HepG2 (cell line): ENCODE results near the gene FSD1. TPM values are rescaled to one million over a fixed set of nuclear protein-coding genes. Genes with fewer than 3 reads are reported as not detected.
A peak's percentile ranks its signal among the peaks of the same experiment; 100 is the strongest.

Experiments used
- CREB1 ChIP-seq, 2 experiments: fragments of 450-650 bp in 1 of 2; IDR thresholded peaks; 2 replicates each; pipeline ENCODE4 v1.6.1; 2016 to 2017; ENCODE audit warnings: control low read depth in 1 of 2, mild to moderate bottlenecking in 1 of 2, missing compliant biosample characterization in 1 of 2, missing genetic modification characterization in 1 of 2
- DMAP1 ChIP-seq: IDR thresholded peaks from 2 replicates; pipeline ENCODE4 v1.6.1; 2016
- DPF2 ChIP-seq: sonication (generic); formaldehyde crosslinking; IDR thresholded peaks from 2 replicates; pipeline ENCODE4 v1.4.0; 2020; ENCODE audit warnings: mild to moderate bottlenecking, low read depth, missing genetic modification reagents, borderline replicate concordance
- ELF3 ChIP-seq: IDR thresholded peaks from 2 replicates; pipeline ENCODE4 v1.6.1; 2016; ENCODE audit warnings: missing genetic modification reagents, missing compliant biosample characterization
- FOXO1 ChIP-seq: sonication (generic); formaldehyde crosslinking; IDR thresholded peaks from 2 replicates; pipeline ENCODE4 v1.4.0; 2020; ENCODE audit warnings: missing genetic modification reagents
- GABPA ChIP-seq, 2 experiments: IDR thresholded peaks; 2 replicates each; pipeline ENCODE4 v1.6.1; 2011 to 2016; ENCODE audit warnings: low read depth in 2 of 2, low read length in 1 of 2, missing biosample characterization in 1 of 2, missing genetic modification characterization in 1 of 2
- HCFC1 ChIP-seq: fragments of 150-350 bp; IDR thresholded peaks from 2 replicates; pipeline ENCODE4 v1.6.1; 2014; ENCODE audit warnings: low read depth, low read length
- HOXA3 ChIP-seq: sonication (generic); formaldehyde crosslinking; IDR thresholded peaks from 2 replicates; pipeline ENCODE4 v1.5.0; 2020; ENCODE audit warnings: missing genetic modification reagents
- IRF2 ChIP-seq: IDR thresholded peaks from 2 replicates; pipeline ENCODE4 v1.6.1; 2018; ENCODE audit warnings: missing genetic modification reagents, missing compliant biosample characterization
- KAT7 ChIP-seq: IDR thresholded peaks from 2 replicates; pipeline ENCODE4 v1.6.1; 2018; ENCODE audit warnings: borderline replicate concordance, missing compliant biosample characterization
- KDM2A ChIP-seq: sonication (generic); formaldehyde crosslinking; IDR thresholded peaks from 2 replicates; pipeline ENCODE4 v1.4.0; 2020; ENCODE audit warnings: low read depth, missing genetic modification reagents, borderline replicate concordance
- KDM6A ChIP-seq: IDR thresholded peaks from 2 replicates; pipeline ENCODE4 v1.6.1; 2016; ENCODE audit warnings: low read depth
- KLF6 ChIP-seq: IDR thresholded peaks from 2 replicates; pipeline ENCODE4 v1.8.0; 2016; ENCODE audit warnings: missing biosample characterization, missing genetic modification reagents
- MEF2D ChIP-seq: sonication (generic); formaldehyde crosslinking; IDR thresholded peaks from 2 replicates; pipeline ENCODE4 v1.5.1; 2020; ENCODE audit warnings: mild to moderate bottlenecking, missing genetic modification reagents
- MZF1 ChIP-seq: sonication (generic); formaldehyde crosslinking; IDR thresholded peaks from 2 replicates; pipeline ENCODE4 v1.8.1; 2023; ENCODE audit warnings: mild to moderate bottlenecking, missing genetic modification reagents, borderline replicate concordance
- NCOA1 ChIP-seq: sonication (generic); formaldehyde crosslinking; IDR thresholded peaks from 2 replicates; pipeline ENCODE4 v1.9.0; 2021; ENCODE audit warnings: missing genetic modification reagents
- NCOA5 ChIP-seq: sonication (generic); formaldehyde crosslinking; IDR thresholded peaks from 2 replicates; pipeline ENCODE4 v1.4.0; 2020; ENCODE audit warnings: missing genetic modification reagents
- PRPF4 ChIP-seq: fragments of 200-400 bp; formaldehyde crosslinking; IDR thresholded peaks from 2 replicates; pipeline ENCODE4 v1.6.1; 2016; ENCODE audit warnings: low read length, low read depth; ENCODE audit not compliant: poor library complexity, severe bottlenecking
- TAF1 ChIP-seq: sonication (generic); formaldehyde crosslinking; IDR thresholded peaks from 2 replicates; pipeline ENCODE4 v1.4.0; 2020; ENCODE audit warnings: missing genetic modification reagents
- TSC22D2 ChIP-seq: sonication (generic); formaldehyde crosslinking; IDR thresholded peaks from 2 replicates; pipeline ENCODE4 v1.5.1; 2020; ENCODE audit warnings: missing genetic modification reagents, mild to moderate bottlenecking, borderline replicate concordance
- XRCC5 ChIP-seq: fragments of 200-400 bp; formaldehyde crosslinking; optimal IDR thresholded peaks from 2 replicates; pipeline ENCODE3; 2017; ENCODE audit warnings: mild to moderate bottlenecking, low read length
- ZFP36L1 ChIP-seq: sonication (generic); formaldehyde crosslinking; IDR thresholded peaks from 2 replicates; pipeline ENCODE4 v1.8.0; 2022; ENCODE audit warnings: mild to moderate bottlenecking, missing genetic modification reagents, moderate library complexity
- ZMAT3 ChIP-seq: sonication (generic); formaldehyde crosslinking; conservative IDR thresholded peaks from 2 replicates; pipeline ENCODE4 v1.7.0; 2021; ENCODE audit warnings: missing genetic modification reagents
- ZNF782 ChIP-seq: sonication (generic); formaldehyde crosslinking; IDR thresholded peaks from 2 replicates; pipeline ENCODE4 v1.4.0; 2020; ENCODE audit warnings: missing genetic modification reagents, mild to moderate bottlenecking, borderline replicate concordance
- polyA plus RNA-seq, 8 experiments: library from polyadenylated mRNA; depleted of rRNA in 3 of 8; stranded (reverse) in 7 of 8; unstranded in 1 of 8; fragments of >200 nt; fragmentation: Illumina TruSeq in 4 of 8; extraction: Trizol in 4 of 8; gene quantifications; 2 replicates each; pipeline versions ENCODE4 v1.2.1 to v1.2.3, GENCODE V29; 2011 to 2016; ENCODE audit warnings: low read depth in 4 of 8, missing spikeins in 1 of 8, mixed read lengths in 1 of 8; ENCODE audit not compliant: insufficient read depth in 1 of 8
- total RNA-seq, 5 experiments: library from RNA; depleted of rRNA; stranded (reverse); fragments of >200 nt; fragmentation: Illumina TruSeq; extraction: Trizol; gene quantifications; 2 replicates each; pipeline ENCODE4 v1.2.3, GENCODE V29; 2016; ENCODE audit warnings: low read depth in 1 of 5
- TF ChIP-seq, protein P1 (sequence below): sonication (generic); formaldehyde crosslinking; IDR thresholded peaks from 2 replicates; pipeline ENCODE4 v1.4.0; 2020; ENCODE audit warnings: missing genetic modification reagents
- TF ChIP-seq, protein P2 (sequence below): sonication (generic); IDR thresholded peaks from 2 replicates; pipeline ENCODE4 v1.6.1; 2016; ENCODE audit warnings: low read depth, borderline replicate concordance
- TF ChIP-seq, protein P3 (sequence below): IDR thresholded peaks from 2 replicates; pipeline ENCODE4 v1.6.1; 2016; ENCODE audit warnings: missing compliant biosample characterization, missing genetic modification reagents, borderline replicate concordance

FSD1 gene
- total and polyA plus RNA-seq, 2 of the 13 experiments (the other 11 are each of a cell fraction or from before 2014, with no cell fraction given): 0.29 to 0.66 TPM

DNA sequence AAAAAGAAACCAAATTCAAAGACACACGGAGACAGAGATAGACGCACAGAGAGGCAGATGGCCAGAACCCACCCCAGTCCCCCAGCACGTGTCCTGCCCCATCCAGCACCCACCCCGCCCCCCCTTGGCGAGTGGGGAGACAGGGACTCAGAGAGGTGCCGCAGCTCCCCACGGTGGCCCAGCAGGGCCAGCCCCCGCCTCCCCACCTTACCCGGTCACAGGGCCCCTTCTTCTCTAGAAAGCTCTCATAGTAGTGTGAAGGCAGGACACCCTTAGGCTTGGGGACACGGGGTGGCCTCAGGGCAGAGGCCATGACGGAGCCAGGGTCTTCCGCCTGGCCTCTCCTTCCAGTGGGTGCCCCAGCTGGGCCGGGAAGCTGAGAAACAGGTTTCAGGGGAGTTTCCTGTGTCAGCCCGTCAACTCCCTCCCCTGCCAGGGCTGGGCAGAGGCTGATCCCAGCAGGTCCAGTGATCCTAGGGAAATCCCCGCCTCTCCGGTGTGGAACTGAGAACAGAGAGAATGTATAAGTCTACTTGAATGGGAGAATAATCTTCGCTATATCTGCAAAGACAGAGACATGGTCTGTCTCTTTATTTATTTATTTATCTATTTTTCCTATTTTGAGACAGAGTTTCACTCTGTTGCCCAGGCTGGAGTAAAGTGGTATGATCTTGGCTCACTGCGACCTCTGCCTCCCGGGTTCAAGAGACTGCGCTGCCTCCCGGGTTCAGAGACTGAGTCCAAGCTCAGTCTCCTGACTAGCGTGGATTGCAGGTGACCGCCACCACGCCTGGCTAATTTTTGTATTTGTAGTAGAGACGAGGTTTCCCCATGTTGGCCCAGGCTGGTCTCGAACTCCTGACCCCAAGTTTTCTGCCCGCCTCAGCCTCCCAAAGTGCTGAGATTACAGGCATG lies 34.3 kb downstream of the FSD1 start, which contains the start of gene STAP2 (continued):
- 0 out of 2 replicates have a peak, but pooled peaks have one; percentile 17 for TF ChIP-seq KDM2A
- TF ChIP-seq PRPF4: no peak
- peak; percentile 18; the same call in 1 of the 2 replicates for TF ChIP-seq ELF3 (CRISPR knock-in tag)
- no peak for TF ChIP-seq KLF6
- TF ChIP-seq, protein P1, sequence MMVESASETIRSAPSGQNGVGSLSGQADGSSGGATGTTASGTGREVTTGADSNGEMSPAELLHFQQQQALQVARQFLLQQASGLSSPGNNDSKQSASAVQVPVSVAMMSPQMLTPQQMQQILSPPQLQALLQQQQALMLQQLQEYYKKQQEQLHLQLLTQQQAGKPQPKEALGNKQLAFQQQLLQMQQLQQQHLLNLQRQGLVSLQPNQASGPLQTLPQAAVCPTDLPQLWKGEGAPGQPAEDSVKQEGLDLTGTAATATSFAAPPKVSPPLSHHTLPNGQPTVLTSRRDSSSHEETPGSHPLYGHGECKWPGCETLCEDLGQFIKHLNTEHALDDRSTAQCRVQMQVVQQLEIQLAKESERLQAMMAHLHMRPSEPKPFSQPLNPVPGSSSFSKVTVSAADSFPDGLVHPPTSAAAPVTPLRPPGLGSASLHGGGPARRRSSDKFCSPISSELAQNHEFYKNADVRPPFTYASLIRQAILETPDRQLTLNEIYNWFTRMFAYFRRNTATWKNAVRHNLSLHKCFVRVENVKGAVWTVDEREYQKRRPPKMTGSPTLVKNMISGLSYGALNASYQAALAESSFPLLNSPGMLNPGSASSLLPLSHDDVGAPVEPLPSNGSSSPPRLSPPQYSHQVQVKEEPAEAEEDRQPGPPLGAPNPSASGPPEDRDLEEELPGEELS (CRISPR knock-in tag): no peak
- TF ChIP-seq DPF2 (CRISPR knock-in tag): no peak
- TF ChIP-seq CREB1 (IDR thresholded peaks at IDR 0.05): no peak
- TF ChIP-seq CREB1 (CRISPR knock-in tag; IDR thresholded peaks at IDR 0.05): no peak
- TF ChIP-seq TAF1: peak; percentile 45; the same call in 1 of the 2 replicates
- no peak for TF ChIP-seq IRF2
- TF ChIP-seq MEF2D (CRISPR knock-in tag): no peak
- no peak for TF ChIP-seq KAT7 (CRISPR knock-in tag)
- TF ChIP-seq NCOA5 (CRISPR knock-in tag): no peak
- TF ChIP-seq HOXA3 (CRISPR knock-in tag): peak; percentile 24; the same call in 1 of the 2 replicates
- TF ChIP-seq NCOA1 (CRISPR knock-in tag): 0 out of 2 replicates have a peak, but pooled peaks have one; percentile 53
- TF ChIP-seq KDM6A: no peak
- no peak for TF ChIP-seq FOXO1 (CRISPR knock-in tag)
- TF ChIP-seq HCFC1: no peak
- peak; percentile 39 for TF ChIP-seq XRCC5
- TF ChIP-seq ZMAT3 (CRISPR knock-in tag): 0 out of 2 replicates have a peak, but pooled peaks have one; percentile 42
- 0 out of 2 replicates have a peak, but pooled peaks have one; percentile 36 for TF ChIP-seq ZFP36L1 (CRISPR knock-in tag)
- TF ChIP-seq, protein P2, sequence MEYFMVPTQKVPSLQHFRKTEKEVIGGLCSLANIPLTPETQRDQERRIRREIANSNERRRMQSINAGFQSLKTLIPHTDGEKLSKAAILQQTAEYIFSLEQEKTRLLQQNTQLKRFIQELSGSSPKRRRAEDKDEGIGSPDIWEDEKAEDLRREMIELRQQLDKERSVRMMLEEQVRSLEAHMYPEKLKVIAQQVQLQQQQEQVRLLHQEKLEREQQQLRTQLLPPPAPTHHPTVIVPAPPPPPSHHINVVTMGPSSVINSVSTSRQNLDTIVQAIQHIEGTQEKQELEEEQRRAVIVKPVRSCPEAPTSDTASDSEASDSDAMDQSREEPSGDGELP: peak; percentile 55; the same call in 1 of the 2 replicates
- TF ChIP-seq, protein P3, sequence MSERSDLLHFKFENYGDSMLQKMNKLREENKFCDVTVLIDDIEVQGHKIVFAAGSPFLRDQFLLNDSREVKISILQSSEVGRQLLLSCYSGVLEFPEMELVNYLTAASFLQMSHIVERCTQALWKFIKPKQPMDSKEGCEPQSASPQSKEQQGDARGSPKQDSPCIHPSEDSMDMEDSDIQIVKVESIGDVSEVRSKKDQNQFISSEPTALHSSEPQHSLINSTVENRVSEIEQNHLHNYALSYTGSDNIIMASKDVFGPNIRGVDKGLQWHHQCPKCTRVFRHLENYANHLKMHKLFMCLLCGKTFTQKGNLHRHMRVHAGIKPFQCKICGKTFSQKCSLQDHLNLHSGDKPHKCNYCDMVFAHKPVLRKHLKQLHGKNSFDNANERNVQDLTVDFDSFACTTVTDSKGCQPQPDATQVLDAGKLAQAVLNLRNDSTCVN (CRISPR knock-in tag): no peak
- TF ChIP-seq TSC22D2 (CRISPR knock-in tag): no peak; the same call in 1 of the 2 replicates
- TF ChIP-seq GABPA (IDR thresholded peaks at IDR 0.05; ENCODE audit: low read depth, low read length): no peak
- TF ChIP-seq GABPA (CRISPR knock-in tag; IDR thresholded peaks at IDR 0.05; ENCODE audit: low read depth): 0 out of 2 replicates have a peak, but pooled peaks have one; percentile 4
- no peak for TF ChIP-seq MZF1 (CRISPR knock-in tag)
- TF ChIP-seq ZNF782 (CRISPR knock-in tag): 0 out of 2 replicates have a peak, but pooled peaks have one; percentile 39
- peak; percentile 25; the same call in 1 of the 2 replicates for TF ChIP-seq DMAP1 (CRISPR knock-in tag)
